ENCODE results near the gene ZCCHC3.

ZCCHC3 gene

GRCh38 chr20:308427-309038 is 11.2 kb downstream of the ZCCHC3 start:
- no peak overlapping the region for H3K4me3 ChIP-seq (ENCODE audit: low read length)
- no peak for DNase-seq (ENCODE audit: low read depth)
- no peak for TF ChIP-seq CTCF (conservative IDR thresholded peaks at IDR 0.05; ENCODE audit: low read depth, low read length)

- peak overlapping the region; percentile 64 for H3K4me3 ChIP-seq (ENCODE audit: low read length)
- DNase-seq (ENCODE audit: low read depth) = no peak
- peak; percentile 6 for TF ChIP-seq CTCF (conservative IDR thresholded peaks at IDR 0.05; ENCODE audit: low read depth, low read length)
Measured at GRCh38 chr20:309306-309840, 12.0 kb downstream of the ZCCHC3 start.

GRCh38 chr20:309841-310644 is 12.7 kb downstream of the ZCCHC3 start:
- DNase-seq (ENCODE audit: low read depth) = peak; percentile 98
- TF ChIP-seq CTCF (conservative IDR thresholded peaks at IDR 0.05; ENCODE audit: low read depth, low read length) = no peak
- H3K4me3 ChIP-seq (ENCODE audit: low read length) = peak overlapping the region; percentile 64

GRCh38 chr20:310645-311044 is 13.3 kb downstream of the ZCCHC3 start:
- H3K4me3 ChIP-seq (ENCODE audit: low read length) = no peak overlapping the region
- DNase-seq (ENCODE audit: low read depth) = no peak
- TF ChIP-seq CTCF (conservative IDR thresholded peaks at IDR 0.05; ENCODE audit: low read depth, low read length) = no peak

- no peak for TF ChIP-seq CTCF (conservative IDR thresholded peaks at IDR 0.05; ENCODE audit: low read depth, low read length)
- no peak overlapping the region for H3K4me3 ChIP-seq (ENCODE audit: low read length)
- no peak for DNase-seq (ENCODE audit: low read depth)
Measured at GRCh38 chr20:311609-312008, 14.2 kb downstream of the ZCCHC3 start.

- no peak for DNase-seq (ENCODE audit: low read depth)
- TF ChIP-seq CTCF (conservative IDR thresholded peaks at IDR 0.05; ENCODE audit: low read depth, low read length) = no peak
Measured at GRCh38 chr20:312067-312466, 14.7 kb downstream of the ZCCHC3 start.

More at GRCh38 chr20:312067-312466, 14.7 kb downstream of the ZCCHC3 start:
- H3K4me3 ChIP-seq (ENCODE audit: low read length) = no peak overlapping the region

All from retinal pigment epithelial cell (primary cell).